CD8-positive, alpha-beta memory T cell (primary cell): ENCODE data around the gene TUBG1. TPM values are rescaled to one million over a fixed set of nuclear protein-coding genes. Genes with fewer than 3 reads are reported as not detected.

Source experiments
- CTCF ChIA-PET: fragments of 350-600 bp; sonication (Branson Sonifier 250); formaldehyde crosslinking; loops from one replicate; lab custom pipeline; 2021; ENCODE audit warnings: antibody characterized with exemption; lab: Charles Lee
- POLR2A ChIA-PET: fragments of 350-600 bp; sonication (Branson Sonifier 250); formaldehyde crosslinking; loops from one replicate; lab custom pipeline; 2021; ENCODE audit warnings: antibody characterized with exemption; lab: Charles Lee
- DNase-seq, 5 donors: peaks; one replicate each; pipeline versions ENCODE4 v3.0.0 to v3.0.0-alpha.2; 2020 to 2022; ENCODE audit warnings: mixed read lengths in 1 of 5
- H3K27ac ChIP-seq: one replicate; pipeline ENCODE4 v1.7.0; 2013; ENCODE audit warnings: low read depth, mild to moderate bottlenecking, low read length, moderate library complexity
- H3K27me3 ChIP-seq: 2 replicates; pipeline ENCODE4 v1.7.0; 2013; ENCODE audit warnings: low read length, mild to moderate bottlenecking; ENCODE audit not compliant: insufficient read depth, poor library complexity, severe bottlenecking
- H3K36me3 ChIP-seq: 2 replicates; pipeline ENCODE4 v1.7.0; 2013; ENCODE audit warnings: mild to moderate bottlenecking, low read length, moderate library complexity; ENCODE audit not compliant: insufficient read depth
- H3K4me1 ChIP-seq: 2 replicates; pipeline ENCODE4 v1.7.0; 2013; ENCODE audit warnings: mild to moderate bottlenecking, low read length, moderate library complexity; ENCODE audit not compliant: insufficient read depth
- H3K4me3 ChIP-seq: 2 replicates; pipeline ENCODE4 v1.7.0; 2013; ENCODE audit warnings: mild to moderate bottlenecking, low read length
- H3K9me3 ChIP-seq: 2 replicates; pipeline ENCODE4 v1.7.0; 2013; ENCODE audit warnings: mild to moderate bottlenecking, low read length
- H3K27ac Mint-ChIP-seq, 8 donors: one replicate each; pipeline ENCODE4 v1.8.0; 2020 to 2021; ENCODE audit warnings: mixed read lengths in 8 of 8, mild to moderate bottlenecking in 6 of 8, inconsistent platforms in 3 of 8, moderate library complexity in 3 of 8
- H3K27me3 Mint-ChIP-seq, 2 donors: one replicate each; pipeline ENCODE4 v1.8.0; 2020 to 2021; ENCODE audit warnings: mixed read lengths in 2 of 2, mild to moderate bottlenecking in 1 of 2, moderate library complexity in 1 of 2
- H3K36me3 Mint-ChIP-seq, 3 donors: one replicate each; pipeline ENCODE4 v1.8.0; 2020 to 2021; ENCODE audit warnings: mixed read lengths in 3 of 3, inconsistent platforms in 1 of 3, mild to moderate bottlenecking in 1 of 3
- H3K4me1 Mint-ChIP-seq, 3 donors: one replicate each; pipeline ENCODE4 v1.8.0; 2020 to 2021; ENCODE audit warnings: mixed read lengths in 3 of 3, inconsistent platforms in 1 of 3, mild to moderate bottlenecking in 1 of 3
- H3K4me3 Mint-ChIP-seq, 7 donors: one replicate each; pipeline ENCODE4 v1.8.0; 2020 to 2021; ENCODE audit warnings: mixed read lengths in 7 of 7, mild to moderate bottlenecking in 6 of 7, moderate library complexity in 4 of 7, inconsistent platforms in 2 of 7
- H3K9me3 Mint-ChIP-seq, 5 donors: one replicate each; pipeline ENCODE4 v1.8.0; 2020 to 2022; ENCODE audit warnings: mixed read lengths in 5 of 5, mild to moderate bottlenecking in 3 of 5, moderate library complexity in 2 of 5, inconsistent platforms in 1 of 5
- polyA plus RNA-seq: library from polyadenylated mRNA; unstranded; fragments of 300-500 nt; fragmentation: Illumina TruSeq; gene quantifications from one replicate; pipeline ENCODE4 v1.2.3, GENCODE V29; 2021
- total RNA-seq, 2 experiments: library from RNA; stranded (reverse); gene quantifications; one replicate each; pipeline ENCODE4 v1.2.3, GENCODE V29; 2021

TUBG1 gene
- total and polyA plus RNA-seq, 3 experiments from 2014 or later = 11.1 to 119 (median 112) TPM

DNA sequence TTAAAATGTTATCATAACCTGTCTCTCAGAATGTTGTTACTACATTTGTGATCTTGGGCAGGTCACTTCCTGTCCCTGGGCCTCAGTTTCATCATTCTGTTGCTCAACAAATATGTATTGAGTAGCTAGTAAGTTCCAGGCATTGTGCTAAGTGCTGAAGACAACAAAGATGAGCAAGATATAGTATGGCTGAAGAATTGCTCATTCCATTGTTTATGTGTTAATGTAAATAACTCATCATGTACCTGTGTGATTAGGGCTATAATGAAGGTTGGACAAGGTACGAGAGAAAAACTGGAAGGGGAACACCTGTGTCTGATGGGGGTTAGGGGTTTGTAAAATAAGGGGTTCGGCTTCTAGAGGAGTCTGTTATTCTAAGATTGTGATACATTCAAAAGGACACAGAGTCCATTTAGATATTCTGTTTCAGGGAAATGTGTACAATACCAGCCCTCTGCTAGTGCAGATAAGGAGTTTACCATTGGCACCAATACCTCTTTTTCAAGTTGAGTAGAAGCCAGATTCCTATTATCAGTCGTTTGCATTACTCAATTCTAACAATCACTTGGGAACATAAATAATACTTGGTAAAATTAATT, 20.0 kb downstream of the TUBG1 start:
- no peak for DNase-seq
- no peak overlapping the region for H3K27ac Mint-ChIP-seq
- H3K27me3 Mint-ChIP-seq = no peaks in the 10 kb centered on the region
- H3K4me1 Mint-ChIP-seq = no peaks in the 10 kb centered on the region
- POLR2A ChIA-PET = no interaction called here
- Histone ChIP-seq H3K4me1 (no peaks in the 10 kb centered on the region), H3K27ac (no peak overlapping the region), H3K36me3 (no peaks in the 10 kb centered on the region), H3K27me3 (no peaks in the 10 kb centered on the region), H3K9me3 (no peaks in the 10 kb centered on the region), H3K4me3 (no peak overlapping the region)
- H3K36me3 Mint-ChIP-seq = peaks cover 0 to 1% (median 0%) of the 10 kb centered on the region in 3 donors
- CTCF ChIA-PET = no interaction called here
- no peak overlapping the region for H3K4me3 Mint-ChIP-seq
- H3K9me3 Mint-ChIP-seq = no peaks in the 10 kb centered on the region

DNA sequence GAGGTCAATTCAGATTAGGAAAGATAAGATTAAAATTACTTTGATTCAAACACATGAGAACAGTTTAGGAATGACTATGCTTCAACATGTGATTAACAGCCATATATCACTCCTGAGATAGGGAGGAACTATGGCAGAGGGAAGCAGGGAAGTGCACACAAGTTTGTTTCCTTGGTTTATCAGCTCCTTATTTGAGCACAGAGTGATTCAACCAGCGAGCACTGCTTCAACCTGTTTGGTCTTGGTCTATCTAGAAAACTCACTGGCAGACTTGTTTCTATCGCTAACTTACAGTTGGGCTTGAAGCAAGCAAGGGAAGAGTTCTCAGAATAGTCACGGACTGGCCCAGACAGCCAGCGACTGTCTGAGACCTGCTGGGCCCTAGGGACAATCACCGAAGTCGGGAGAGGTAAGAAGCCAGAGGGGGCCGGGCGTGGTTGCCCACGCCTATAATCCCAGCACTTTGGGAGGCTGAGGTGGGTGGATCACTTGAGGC, 23.5 kb downstream of the TUBG1 start:
- Histone ChIP-seq H3K27ac (no peak overlapping the region), H3K27me3 (no peaks in the 10 kb centered on the region), H3K4me1 (no peaks in the 10 kb centered on the region), H3K4me3 (no peak overlapping the region), H3K9me3 (no peaks in the 10 kb centered on the region), H3K36me3 (no peaks in the 10 kb centered on the region)
- Mint-ChIP-seq H3K27ac (no peak overlapping the region), H3K36me3 (peaks cover 0 to 1% (median 0%) of the 10 kb centered on the region in 3 donors), H3K4me1 (no peaks in the 10 kb centered on the region), H3K4me3 (no peak overlapping the region), H3K9me3 (no peaks in the 10 kb centered on the region), H3K27me3 (no peaks in the 10 kb centered on the region)
- no peak for DNase-seq
- CTCF ChIA-PET = interaction anchor here (0.5 kb wide), 1 partner anchor 90 kb away, joined by 3 read pairs; no protein-coding TSS in a partner anchor
- POLR2A ChIA-PET = no interaction called here

DNA sequence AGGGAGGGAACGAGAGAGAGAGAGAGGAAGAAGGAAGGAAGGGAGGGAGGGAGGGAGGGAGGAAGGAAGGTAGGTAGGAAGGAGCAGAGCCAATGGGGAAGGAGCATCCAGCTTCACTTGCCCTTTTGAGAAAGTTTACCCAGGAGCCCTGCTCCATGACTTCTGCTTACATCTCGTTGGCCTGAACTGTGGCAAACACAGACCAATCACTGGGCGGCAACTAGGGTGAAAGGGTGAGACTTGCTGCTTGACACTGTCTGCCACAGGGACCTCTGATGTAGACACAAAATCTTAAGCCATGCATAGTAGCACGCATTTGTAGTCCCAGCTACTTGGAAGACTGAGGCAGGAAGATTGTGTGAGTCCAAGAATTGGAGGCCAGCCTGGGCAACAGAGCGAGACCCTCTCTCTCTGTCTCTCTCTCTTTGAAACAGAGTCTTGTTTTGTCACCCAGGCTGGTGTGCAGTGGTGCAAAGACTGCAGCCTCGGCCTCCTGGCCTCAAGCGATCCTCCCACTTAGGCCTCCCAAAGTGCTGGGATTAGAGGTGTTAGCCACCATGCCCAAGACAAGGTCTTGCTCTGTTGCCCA, 30.1 kb downstream of the TUBG1 start:
- no peak for DNase-seq
- H3K4me3 Mint-ChIP-seq = no peak overlapping the region
- no peaks in the 10 kb centered on the region for H3K27me3 ChIP-seq
- H3K27ac ChIP-seq = no peak overlapping the region
- no peak overlapping the region for H3K27ac Mint-ChIP-seq
- no peaks in the 10 kb centered on the region for H3K9me3 Mint-ChIP-seq
- peaks cover 5 to 12% of the 10 kb centered on the region in 2 donors for H3K27me3 Mint-ChIP-seq
- H3K4me1 ChIP-seq = no peaks in the 10 kb centered on the region
- H3K4me1 Mint-ChIP-seq = no peaks in the 10 kb centered on the region
- no peaks in the 10 kb centered on the region for H3K9me3 ChIP-seq
- ChIA-PET POLR2A (no interaction called here), CTCF (interaction anchor here (0.9 kb wide), 1 partner anchor 22 kb away, joined by 4 read pairs; no protein-coding TSS in a partner anchor)
- H3K36me3 Mint-ChIP-seq = no peaks in the 10 kb centered on the region
- no peak overlapping the region for H3K4me3 ChIP-seq
- no peaks in the 10 kb centered on the region for H3K36me3 ChIP-seq

DNA sequence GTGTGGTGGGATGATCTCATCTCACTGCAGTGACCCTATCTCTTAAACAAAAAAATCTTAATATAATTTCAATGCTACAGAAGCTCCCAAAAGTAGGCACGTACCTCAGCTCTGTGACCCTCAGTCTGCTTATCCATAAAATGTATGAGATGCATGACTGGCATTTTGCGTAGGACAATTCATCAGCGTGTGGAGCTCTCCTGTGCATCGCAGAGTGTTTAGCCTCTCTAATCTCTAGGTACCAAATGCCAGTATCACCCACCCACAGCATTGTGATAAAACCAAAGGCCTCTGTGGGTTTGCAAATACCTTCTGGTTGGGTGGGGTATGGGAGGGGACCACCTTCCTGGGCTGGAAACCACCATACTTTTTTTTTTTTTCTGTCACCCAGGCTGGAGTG, 30.6 kb downstream of the TUBG1 start:
- Histone ChIP-seq H3K27ac (no peak overlapping the region), H3K4me1 (no peaks in the 10 kb centered on the region), H3K4me3 (no peak overlapping the region), H3K36me3 (no peaks in the 10 kb centered on the region), H3K9me3 (no peaks in the 10 kb centered on the region), H3K27me3 (no peaks in the 10 kb centered on the region)
- Mint-ChIP-seq H3K4me1 (no peaks in the 10 kb centered on the region), H3K27ac (no peak overlapping the region), H3K36me3 (no peaks in the 10 kb centered on the region), H3K27me3 (peaks cover 5 to 12% of the 10 kb centered on the region in 2 donors), H3K4me3 (no peak overlapping the region), H3K9me3 (no peaks in the 10 kb centered on the region)
- ChIA-PET POLR2A (no interaction called here), CTCF (interaction anchor here (0.9 kb wide), 1 partner anchor 21 kb away, joined by 4 read pairs; no protein-coding TSS in a partner anchor)
- DNase-seq = no peak

DNA sequence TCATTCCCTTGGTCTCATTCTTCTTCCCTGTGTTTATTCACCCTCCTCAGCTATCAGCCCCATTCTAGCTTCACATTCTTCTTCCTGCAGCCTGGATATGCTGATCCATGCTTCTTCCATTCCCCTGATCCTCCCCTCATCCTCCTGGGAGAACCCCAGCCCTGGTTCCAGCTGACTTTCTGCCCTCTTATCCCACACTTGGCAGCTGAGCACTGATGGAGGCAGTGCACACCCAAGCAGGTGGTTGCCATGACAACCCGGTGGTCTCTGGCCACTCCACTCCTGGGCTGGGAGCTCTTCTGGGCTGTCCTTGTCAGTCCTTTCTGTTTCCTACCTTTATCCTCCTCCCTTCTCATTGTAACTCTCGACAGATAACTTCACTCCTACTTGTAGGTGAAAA, 32.9 kb downstream of the TUBG1 start:
- H3K4me3 ChIP-seq = no peak overlapping the region
- H3K4me1 ChIP-seq = no peaks in the 10 kb centered on the region
- ChIA-PET POLR2A (no interaction called here), CTCF (no interaction called here)
- Mint-ChIP-seq H3K4me1 (no peaks in the 10 kb centered on the region), H3K9me3 (no peaks in the 10 kb centered on the region), H3K27me3 (peaks cover 5 to 12% of the 10 kb centered on the region in 2 donors), H3K36me3 (no peaks in the 10 kb centered on the region), H3K4me3 (no peak overlapping the region), H3K27ac (no peak overlapping the region)
- no peaks in the 10 kb centered on the region for H3K27me3 ChIP-seq
- no peaks in the 10 kb centered on the region for H3K9me3 ChIP-seq
- H3K36me3 ChIP-seq = no peaks in the 10 kb centered on the region
- DNase-seq = no peak
- no peak overlapping the region for H3K27ac ChIP-seq

- Histone ChIP-seq H3K4me1 (no peaks in the 10 kb centered on the region), H3K27ac (no peak overlapping the region), H3K4me3 (no peak overlapping the region), H3K9me3 (no peaks in the 10 kb centered on the region), H3K27me3 (no peaks in the 10 kb centered on the region), H3K36me3 (no peaks in the 10 kb centered on the region)
- DNase-seq = no peak
- POLR2A ChIA-PET = no interaction called here
- H3K9me3 Mint-ChIP-seq = no peaks in the 10 kb centered on the region
- H3K27ac Mint-ChIP-seq = no peak overlapping the region
- H3K4me1 Mint-ChIP-seq = peaks cover 0 to 9% (median 3%) of the 10 kb centered on the region in 3 donors
- no peak overlapping the region for H3K4me3 Mint-ChIP-seq
- CTCF ChIA-PET = no interaction called here
- H3K27me3 Mint-ChIP-seq = peaks cover 10 to 12% of the 10 kb centered on the region in 2 donors
- no peaks in the 10 kb centered on the region for H3K36me3 Mint-ChIP-seq
Observed at GRCh38 chr17:42647778-42648177, 38.3 kb downstream of the TUBG1 start.

DNA sequence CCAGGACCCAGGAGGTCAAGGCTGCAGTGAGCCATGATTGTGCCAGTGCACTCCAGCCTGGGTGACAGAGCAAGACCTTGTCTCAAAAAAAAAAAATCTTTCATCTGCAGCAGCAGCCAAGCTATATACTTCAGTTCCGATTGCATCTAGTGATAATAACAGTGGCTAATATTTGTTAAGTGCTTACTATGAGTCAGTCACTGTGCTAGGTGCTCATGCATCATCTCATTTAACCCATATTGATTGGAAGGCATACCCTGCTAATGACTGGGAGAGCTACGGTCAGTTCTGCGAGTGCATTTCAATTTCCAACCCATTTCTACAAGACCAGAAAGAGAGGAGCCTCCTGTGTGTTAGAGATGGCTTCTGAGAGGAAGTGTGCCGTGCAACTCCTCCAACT, 41.9 kb downstream of the TUBG1 start:
- no peak overlapping the region for H3K4me3 Mint-ChIP-seq
- H3K9me3 Mint-ChIP-seq = no peaks in the 10 kb centered on the region

More for the DNA sequence above, 41.9 kb downstream of the TUBG1 start:
- H3K36me3 ChIP-seq = no peaks in the 10 kb centered on the region
- H3K4me1 ChIP-seq = no peaks in the 10 kb centered on the region
- H3K4me1 Mint-ChIP-seq = peaks cover 3 to 9% (median 5%) of the 10 kb centered on the region in 3 donors
- no peaks in the 10 kb centered on the region for H3K27me3 ChIP-seq
- CTCF ChIA-PET = interaction anchor here (1.0 kb wide), 1 partner anchor 10 kb away, joined by 3 read pairs; no protein-coding TSS in a partner anchor
- no peak for DNase-seq
- H3K36me3 Mint-ChIP-seq = peaks cover 0 to 3% (median 0%) of the 10 kb centered on the region in 3 donors
- peaks cover 21 to 22% of the 10 kb centered on the region in 2 donors for H3K27me3 Mint-ChIP-seq
- POLR2A ChIA-PET = no interaction called here
- H3K4me3 ChIP-seq = no peak overlapping the region
- no peaks in the 10 kb centered on the region for H3K9me3 ChIP-seq
- H3K27ac Mint-ChIP-seq = no peak overlapping the region
- H3K27ac ChIP-seq = no peak overlapping the region
